Endothelial cell of hepatic sinusoid (primary cell): ENCODE measurements around the gene TPP2.

ENCODE experiments used
- in situ Hi-C: cut with HindIII; loops from 2 replicates; pipeline ENCODE4 v1.10.0; 2017; ENCODE audit warnings: low sequenced_read_pairs

Gene TPP2

DNA sequence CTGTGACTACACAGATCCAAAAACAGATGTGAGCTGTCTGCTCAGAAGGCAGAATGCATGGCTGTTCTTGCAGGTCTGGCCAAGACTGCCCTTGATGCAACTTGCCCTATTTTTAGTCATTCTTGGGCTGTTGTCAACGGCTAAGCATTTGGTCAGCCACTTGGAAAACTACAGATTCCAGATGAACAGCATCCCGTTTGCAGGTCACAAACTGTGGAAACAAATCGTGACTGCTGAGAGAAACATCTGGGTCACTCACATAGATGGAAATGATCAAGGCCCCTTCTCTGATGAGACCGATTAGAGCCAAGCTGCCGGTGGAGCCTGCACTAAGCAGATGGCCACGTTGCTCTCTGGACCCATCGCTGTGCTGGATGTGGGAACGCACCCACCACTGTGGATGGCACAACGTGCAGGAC, 113.5 kb downstream of the TPP2 start:
- in situ Hi-C loops = no loop called here

- in situ Hi-C loops = no loop called here
Measured at GRCh38 chr13:102715447-102715846, 118.7 kb downstream of the TPP2 start.

GRCh38 chr13:102718746-102719145, 122.0 kb downstream of the TPP2 start:
- in situ Hi-C loops = no loop called here

- in situ Hi-C loops = no loop called here
Measured at GRCh38 chr13:102721800-102722231, 125.0 kb downstream of the TPP2 start.

DNA sequence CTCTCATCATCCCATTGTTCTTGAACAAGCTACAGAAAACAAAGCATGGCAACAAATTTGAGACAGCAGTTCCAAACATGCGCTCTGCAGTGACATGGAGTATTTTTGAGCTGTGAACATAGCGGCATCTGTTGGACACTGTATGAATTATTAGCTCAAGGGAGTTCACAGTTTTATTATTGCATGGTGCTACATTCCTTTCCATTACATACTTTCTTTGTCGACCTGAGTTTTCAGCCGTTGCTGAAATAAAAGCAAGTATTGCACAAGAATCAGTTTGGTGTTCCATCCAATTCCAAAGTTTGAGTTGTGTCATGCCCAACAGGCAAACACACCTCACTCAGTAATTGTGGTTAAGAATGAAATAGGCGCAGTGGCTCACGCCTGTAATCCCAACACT, 128.1 kb downstream of the TPP2 start:
- in situ Hi-C loops = no loop called here

- in situ Hi-C loops = no loop called here
Measured at GRCh38 chr13:102726430-102726829, 129.6 kb downstream of the TPP2 start.
